Measurements from ENCODE around the gene SNAPC1.

DNA sequence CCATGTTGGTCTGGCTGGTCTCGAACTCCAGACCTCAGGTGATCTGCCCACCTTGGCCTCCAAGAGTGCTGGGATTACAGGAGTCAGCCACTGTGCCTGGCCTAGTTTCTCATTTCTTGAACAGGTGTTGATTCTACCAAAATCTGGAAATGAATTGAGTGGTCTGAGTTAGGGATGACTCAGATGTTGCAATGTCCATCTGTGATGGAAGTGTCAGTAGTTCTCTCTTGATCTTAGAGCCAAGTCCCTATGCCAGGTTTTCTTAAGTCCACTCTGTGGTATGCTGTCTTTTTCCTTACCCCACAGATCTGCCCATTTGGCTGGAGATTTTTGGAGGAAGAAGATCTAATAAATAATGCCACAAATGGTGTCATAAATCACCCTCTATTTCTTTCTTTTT lies 12.6 kb downstream of the SNAPC1 start:
- TF ChIP-seq, protein P1, sequence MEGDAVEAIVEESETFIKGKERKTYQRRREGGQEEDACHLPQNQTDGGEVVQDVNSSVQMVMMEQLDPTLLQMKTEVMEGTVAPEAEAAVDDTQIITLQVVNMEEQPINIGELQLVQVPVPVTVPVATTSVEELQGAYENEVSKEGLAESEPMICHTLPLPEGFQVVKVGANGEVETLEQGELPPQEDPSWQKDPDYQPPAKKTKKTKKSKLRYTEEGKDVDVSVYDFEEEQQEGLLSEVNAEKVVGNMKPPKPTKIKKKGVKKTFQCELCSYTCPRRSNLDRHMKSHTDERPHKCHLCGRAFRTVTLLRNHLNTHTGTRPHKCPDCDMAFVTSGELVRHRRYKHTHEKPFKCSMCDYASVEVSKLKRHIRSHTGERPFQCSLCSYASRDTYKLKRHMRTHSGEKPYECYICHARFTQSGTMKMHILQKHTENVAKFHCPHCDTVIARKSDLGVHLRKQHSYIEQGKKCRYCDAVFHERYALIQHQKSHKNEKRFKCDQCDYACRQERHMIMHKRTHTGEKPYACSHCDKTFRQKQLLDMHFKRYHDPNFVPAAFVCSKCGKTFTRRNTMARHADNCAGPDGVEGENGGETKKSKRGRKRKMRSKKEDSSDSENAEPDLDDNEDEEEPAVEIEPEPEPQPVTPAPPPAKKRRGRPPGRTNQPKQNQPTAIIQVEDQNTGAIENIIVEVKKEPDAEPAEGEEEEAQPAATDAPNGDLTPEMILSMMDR (IDR thresholded peaks at IDR 0.05; ENCODE audit: insufficient read depth, low read length) = no peak
- no peak for TF ChIP-seq POLR2AphosphoS5 (IDR thresholded peaks at IDR 0.05; ENCODE audit: low read depth)
- TF ChIP-seq GABPA (IDR thresholded peaks at IDR 0.05; ENCODE audit: low read depth) = no peak
- TF ChIP-seq, protein P2, sequence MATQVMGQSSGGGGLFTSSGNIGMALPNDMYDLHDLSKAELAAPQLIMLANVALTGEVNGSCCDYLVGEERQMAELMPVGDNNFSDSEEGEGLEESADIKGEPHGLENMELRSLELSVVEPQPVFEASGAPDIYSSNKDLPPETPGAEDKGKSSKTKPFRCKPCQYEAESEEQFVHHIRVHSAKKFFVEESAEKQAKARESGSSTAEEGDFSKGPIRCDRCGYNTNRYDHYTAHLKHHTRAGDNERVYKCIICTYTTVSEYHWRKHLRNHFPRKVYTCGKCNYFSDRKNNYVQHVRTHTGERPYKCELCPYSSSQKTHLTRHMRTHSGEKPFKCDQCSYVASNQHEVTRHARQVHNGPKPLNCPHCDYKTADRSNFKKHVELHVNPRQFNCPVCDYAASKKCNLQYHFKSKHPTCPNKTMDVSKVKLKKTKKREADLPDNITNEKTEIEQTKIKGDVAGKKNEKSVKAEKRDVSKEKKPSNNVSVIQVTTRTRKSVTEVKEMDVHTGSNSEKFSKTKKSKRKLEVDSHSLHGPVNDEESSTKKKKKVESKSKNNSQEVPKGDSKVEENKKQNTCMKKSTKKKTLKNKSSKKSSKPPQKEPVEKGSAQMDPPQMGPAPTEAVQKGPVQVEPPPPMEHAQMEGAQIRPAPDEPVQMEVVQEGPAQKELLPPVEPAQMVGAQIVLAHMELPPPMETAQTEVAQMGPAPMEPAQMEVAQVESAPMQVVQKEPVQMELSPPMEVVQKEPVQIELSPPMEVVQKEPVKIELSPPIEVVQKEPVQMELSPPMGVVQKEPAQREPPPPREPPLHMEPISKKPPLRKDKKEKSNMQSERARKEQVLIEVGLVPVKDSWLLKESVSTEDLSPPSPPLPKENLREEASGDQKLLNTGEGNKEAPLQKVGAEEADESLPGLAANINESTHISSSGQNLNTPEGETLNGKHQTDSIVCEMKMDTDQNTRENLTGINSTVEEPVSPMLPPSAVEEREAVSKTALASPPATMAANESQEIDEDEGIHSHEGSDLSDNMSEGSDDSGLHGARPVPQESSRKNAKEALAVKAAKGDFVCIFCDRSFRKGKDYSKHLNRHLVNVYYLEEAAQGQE (IDR thresholded peaks at IDR 0.05; ENCODE audit: insufficient replicate concordance, low read depth) = no peak

All from HL-60 (cell line).